Stomach (tissue), 4 donors: ENCODE results near the gene SPG7.

ENCODE experiments used
- EP300 ChIP-seq: sonication (generic); formaldehyde crosslinking; IDR thresholded peaks from one replicate; pipeline ENCODE4 v1.6.1; 2017; ENCODE audit warnings: antibody characterized with exemption
- POLR2A ChIP-seq, 4 donors: fragments of 450-650 bp; IDR thresholded peaks; one replicate each; pipeline ENCODE4 v1.6.1; 2016; ENCODE audit warnings: antibody characterized with exemption in 4 of 4, control low read depth in 2 of 4, mild to moderate bottlenecking in 1 of 4, moderate library complexity in 1 of 4
- POLR2AphosphoS5 ChIP-seq, 3 donors: sonication (generic); formaldehyde crosslinking; IDR thresholded peaks; one replicate each; pipeline ENCODE4 v1.6.1; 2016; ENCODE audit warnings: antibody characterized with exemption in 3 of 3
- TF ChIP-seq, protein P1 (sequence below), 7 experiments: fragments of 450-650 bp in 4 of 7; fragments of 200-600 bp in 3 of 7; sonication (generic) in 3 of 7; IDR thresholded peaks; one replicate each; pipeline ENCODE4 v1.5.1; 2016 to 2019; ENCODE audit warnings: antibody characterized with exemption in 7 of 7, control low read depth in 2 of 7, mild to moderate bottlenecking in 1 of 7

DNA sequence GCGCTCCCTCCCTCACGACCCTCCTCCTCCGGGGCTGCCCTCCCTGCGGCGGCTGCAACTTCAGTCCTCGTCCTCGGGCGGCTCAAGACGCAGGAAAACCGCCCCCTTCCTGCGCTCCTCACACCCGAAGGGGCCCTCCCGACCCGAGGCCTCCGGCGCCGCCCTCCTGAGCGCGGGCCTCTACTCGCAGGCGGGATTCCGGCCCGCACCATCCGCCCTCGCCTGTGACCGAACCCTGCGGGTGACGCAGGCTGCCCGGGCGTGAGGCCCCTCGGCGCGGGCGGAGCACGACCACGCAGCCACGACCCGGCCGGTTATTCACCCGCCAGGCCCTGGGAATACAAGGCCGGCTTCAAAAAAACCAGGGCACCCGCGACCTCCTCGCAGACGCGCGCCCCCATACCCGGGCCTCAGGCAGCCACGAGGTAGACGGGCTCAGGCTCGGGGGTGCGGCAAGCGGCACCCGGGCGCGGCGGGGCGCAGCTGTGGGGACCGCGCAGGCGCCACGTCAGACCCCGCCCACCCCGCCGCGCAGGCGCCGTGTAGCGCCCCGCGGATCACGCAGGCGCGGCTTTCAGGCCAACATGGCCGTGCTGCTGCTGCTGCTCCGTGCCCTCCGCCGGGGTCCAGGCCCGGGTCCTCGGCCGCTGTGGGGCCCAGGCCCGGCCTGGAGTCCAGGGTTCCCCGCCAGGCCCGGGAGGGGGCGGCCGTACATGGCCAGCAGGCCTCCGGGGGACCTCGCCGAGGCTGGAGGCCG lies at the start of gene SPG7:
- no peak for TF ChIP-seq EP300
- TF ChIP-seq, protein P1, sequence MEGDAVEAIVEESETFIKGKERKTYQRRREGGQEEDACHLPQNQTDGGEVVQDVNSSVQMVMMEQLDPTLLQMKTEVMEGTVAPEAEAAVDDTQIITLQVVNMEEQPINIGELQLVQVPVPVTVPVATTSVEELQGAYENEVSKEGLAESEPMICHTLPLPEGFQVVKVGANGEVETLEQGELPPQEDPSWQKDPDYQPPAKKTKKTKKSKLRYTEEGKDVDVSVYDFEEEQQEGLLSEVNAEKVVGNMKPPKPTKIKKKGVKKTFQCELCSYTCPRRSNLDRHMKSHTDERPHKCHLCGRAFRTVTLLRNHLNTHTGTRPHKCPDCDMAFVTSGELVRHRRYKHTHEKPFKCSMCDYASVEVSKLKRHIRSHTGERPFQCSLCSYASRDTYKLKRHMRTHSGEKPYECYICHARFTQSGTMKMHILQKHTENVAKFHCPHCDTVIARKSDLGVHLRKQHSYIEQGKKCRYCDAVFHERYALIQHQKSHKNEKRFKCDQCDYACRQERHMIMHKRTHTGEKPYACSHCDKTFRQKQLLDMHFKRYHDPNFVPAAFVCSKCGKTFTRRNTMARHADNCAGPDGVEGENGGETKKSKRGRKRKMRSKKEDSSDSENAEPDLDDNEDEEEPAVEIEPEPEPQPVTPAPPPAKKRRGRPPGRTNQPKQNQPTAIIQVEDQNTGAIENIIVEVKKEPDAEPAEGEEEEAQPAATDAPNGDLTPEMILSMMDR (IDR thresholded peaks at IDR 0.05): no peak
- TF ChIP-seq POLR2A (IDR thresholded peaks at IDR 0.05): peak in 1 of 4 donors; percentile 34
- TF ChIP-seq POLR2AphosphoS5 (IDR thresholded peaks at IDR 0.05): peak; percentile 75 to 89 (median 84)
